Activated CD8-positive, alpha-beta memory T cell treated with anti-CD3 and anti-CD28 coated beads, Interleukin-2, amount 50 U/mL, for 48 hours (primary cell): ENCODE results near the gene PALS1.

ENCODE experiments used
- DNase-seq: peaks from one replicate; pipeline ENCODE4 v3.0.0-alpha.2; 2020

Gene PALS1

GRCh38 chr14:67241411-67242167 is at the start of gene PALS1:
TSS of gene PALS1 (plus strand) at chr14:67241435. CDS start at chr14:67279171, 37,736 bp downstream.
- DNase-seq = no peak

- no peak for DNase-seq
These were observed 49.4 kb upstream of the PALS1 start for GRCh38 chr14:67191768-67192290.

GRCh38 chr14:67192366-67192765 is 48.9 kb upstream of the PALS1 start:
- DNase-seq = no peak

- DNase-seq = no peak
These were observed 46.0 kb upstream of the PALS1 start for GRCh38 chr14:67195279-67195678.

DNA sequence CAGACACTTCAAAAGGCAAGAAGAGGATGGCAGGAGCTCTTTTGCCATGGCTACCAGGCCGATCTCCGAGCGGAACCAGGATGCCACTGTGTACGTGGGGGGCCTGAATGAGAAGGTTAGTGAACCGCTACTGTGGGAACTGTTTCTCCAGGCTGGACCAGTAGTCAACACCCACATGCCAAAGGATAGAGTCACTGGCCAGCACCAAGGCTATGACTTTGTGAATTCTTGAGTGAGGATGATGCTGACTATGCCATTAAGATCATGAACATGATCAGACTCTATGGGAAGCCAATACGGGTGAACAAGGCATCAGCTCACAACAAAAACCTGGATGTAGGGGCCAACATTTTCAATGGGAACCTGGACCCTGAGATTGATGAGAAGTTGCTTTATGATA is 42.2 kb upstream of the PALS1 start:
- no peak for DNase-seq

GRCh38 chr14:67207810-67208209 is 33.4 kb upstream of the PALS1 start:
- DNase-seq = no peak

DNA sequence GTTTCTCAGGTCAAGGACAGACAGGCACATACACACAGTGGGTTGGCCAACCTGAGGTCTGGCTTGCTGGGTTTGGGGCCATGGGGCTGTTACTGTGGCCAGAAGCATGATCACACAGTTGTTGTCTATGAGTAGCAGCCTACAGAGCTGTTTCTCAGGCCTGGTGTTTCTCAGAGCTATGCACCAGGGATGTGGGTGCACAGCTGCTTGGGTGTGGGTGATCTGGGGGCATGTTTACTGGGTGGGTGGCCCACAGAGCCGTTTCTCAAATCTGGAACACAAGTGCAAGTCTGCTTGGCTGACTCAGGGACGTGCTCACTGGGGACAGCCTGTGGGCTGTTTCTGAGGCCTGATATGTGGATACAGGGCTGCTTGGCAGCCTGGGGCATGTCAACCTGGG is 23.1 kb upstream of the PALS1 start:
- DNase-seq = no peak

DNA sequence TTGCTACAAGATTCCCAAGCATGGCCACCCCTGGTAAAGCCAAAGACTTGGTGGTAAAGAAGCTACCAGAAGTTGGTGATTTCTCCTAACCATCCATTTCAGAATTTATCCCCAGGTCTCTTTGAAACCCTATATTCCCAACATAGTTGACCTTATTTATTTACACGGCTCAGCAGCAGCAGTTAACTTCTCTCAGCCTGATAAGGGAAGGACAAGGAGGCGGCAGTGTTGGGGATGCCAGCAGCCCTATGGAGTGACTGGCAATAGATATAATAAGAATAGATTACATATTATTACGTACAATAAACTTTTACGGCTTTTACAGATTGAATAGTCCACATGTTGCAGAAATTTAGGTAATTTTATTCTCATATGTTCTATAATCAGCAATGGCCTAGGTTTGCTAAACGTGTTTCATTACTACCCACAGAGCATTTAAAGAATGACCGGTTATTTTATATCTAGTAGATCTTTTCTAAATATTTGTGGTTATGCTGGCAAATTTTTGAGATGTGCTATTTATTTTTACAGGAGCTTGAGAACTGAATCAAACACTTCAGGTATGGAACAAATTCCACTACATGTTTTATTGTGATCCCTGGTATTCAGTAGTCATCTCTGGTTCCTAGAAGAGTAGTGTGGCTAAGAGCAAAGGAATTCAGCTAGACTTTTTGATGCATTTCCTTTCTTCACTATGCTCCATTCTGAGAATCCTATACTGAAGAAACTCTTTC is 19.8 kb upstream of the PALS1 start:
- no peak for DNase-seq

- DNase-seq = no peak
These were observed 19.3 kb upstream of the PALS1 start for GRCh38 chr14:67221982-67222328.

DNA sequence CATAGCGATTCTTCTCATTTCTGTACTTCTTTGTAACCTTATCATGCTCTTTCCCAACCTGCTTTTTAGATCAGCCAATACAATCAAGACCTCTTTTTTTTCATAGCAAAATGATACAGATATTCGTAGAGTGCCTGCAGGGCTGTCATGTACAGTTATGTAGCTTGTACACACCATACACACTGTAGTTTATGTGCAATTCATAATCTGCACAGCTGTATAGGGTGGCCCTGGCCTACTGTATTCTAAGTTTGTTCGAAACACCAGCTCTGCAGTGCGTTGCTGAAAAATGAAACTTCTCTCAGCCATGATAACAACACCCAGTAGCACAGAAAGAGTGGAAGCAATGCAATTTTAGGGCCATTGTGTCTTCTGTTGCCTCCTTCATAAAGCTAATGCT is 15.7 kb upstream of the PALS1 start:
- no peak for DNase-seq

GRCh38 chr14:67228325-67228984 is 12.8 kb upstream of the PALS1 start:
- no peak for DNase-seq

DNA sequence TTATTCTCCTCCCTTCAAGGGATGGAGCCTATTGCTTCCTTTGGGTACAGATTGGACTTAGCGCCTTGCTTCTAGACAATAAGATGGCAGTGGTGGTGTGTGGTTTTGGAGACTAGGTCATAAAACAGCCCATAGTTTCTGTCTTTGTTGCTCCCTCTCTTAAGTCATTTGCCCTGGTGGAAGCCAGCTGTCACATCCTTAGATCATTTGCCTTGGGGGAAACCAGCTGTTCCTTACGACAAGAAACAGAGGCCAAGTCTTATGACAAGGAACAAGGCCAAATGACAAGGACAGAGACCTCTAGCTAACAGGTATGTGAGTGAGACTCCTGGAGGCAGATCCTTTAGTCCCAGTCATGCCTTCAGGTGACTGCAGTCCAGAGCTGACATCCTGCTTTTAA is 9.2 kb upstream of the PALS1 start:
- no peak for DNase-seq

DNA sequence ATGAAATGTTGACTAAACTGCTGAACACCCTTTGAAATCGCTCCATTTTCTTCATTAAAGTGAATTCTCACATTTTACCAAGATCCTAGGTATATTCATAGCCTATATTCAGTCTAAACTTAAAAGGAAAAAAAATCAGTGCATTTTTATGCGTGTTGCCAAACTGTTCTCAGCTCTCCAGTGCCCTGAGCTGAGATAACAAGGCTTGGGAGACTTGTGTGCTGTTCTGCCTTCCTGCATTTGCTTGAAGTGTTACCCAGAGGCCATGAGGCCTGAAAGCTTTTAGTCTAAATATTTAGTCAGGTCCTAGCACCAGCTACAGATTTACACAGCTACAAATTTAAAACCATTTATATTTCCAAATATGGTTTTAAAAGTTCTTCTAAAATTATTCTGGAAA is 8.6 kb upstream of the PALS1 start:
- no peak for DNase-seq

- DNase-seq = no peak
These were observed 3.6 kb upstream of the PALS1 start for GRCh38 chr14:67237591-67237990.

DNA sequence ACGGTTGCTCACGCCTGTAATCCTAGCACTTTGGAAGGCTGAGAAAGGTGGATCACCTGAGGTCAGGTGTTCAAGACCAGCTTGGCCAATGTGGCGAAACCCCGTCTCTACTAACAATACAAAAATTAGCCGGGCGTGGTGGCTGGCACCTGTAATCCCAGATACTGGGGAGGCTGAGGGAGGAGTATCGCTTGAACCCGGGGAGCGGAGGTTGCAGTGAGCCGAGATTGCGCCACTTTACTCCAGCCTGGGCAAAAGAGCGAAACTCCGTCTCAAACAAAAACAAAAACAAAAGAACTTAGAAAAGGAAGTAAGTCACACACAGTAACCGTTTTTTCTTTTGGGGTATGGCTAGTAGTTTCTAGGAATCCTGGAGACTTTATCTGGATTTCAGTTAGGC is 1.7 kb upstream of the PALS1 start:
- no peak for DNase-seq

DNA sequence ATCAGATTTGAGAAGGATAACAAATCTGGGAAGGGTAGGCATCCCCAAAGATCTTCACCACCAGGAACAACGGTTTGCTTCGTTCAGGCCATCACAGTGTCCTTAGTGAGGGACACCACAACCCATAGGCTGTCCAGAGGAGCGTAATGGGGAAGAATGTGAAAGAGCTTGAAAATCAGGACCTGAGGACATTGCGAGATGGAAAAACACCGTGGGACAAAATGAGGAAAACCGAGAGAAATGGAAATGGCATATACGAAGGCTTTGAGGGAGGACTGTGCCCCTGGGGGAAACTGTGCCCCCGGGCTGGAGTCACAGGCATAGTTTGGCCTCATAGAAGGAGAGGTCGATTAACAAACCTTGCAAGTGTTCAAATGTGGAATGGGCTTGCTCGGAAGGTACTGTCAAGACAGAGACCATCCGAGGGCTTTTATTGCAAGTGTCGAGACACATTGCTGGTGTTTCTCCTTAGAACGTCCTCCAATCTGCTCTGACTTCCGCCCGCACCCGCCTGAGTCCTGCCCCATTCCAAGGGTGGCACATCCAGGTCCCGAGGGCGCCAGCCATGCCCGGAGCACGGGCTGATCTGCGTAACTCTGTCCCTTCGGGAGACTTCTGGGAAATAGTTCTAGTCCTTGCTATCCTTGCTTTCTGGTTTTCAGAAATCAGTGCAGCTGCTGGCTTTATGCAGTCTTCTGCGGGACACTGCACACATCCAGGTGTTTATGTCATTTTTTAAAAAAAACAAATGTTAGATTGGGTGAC is 885 bp upstream of the PALS1 start:
- peak; percentile 68 for DNase-seq

GRCh38 chr14:67240978-67241410 is 241 bp upstream of the PALS1 start:
- peak; percentile 96 for DNase-seq

DNA sequence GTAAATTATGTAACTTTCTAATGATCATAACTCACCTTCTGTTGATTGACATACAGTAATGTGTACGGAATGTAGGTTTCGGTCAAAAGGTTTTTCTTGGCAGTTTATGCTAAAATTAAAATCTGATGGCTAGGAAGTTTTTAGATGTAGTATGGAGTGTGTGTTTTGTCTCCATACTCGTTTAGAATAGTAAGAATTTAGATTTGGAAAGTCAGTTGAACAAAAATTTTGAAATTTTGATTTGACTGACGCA is 859 bp downstream of the PALS1 start:
- no peak for DNase-seq

DNA sequence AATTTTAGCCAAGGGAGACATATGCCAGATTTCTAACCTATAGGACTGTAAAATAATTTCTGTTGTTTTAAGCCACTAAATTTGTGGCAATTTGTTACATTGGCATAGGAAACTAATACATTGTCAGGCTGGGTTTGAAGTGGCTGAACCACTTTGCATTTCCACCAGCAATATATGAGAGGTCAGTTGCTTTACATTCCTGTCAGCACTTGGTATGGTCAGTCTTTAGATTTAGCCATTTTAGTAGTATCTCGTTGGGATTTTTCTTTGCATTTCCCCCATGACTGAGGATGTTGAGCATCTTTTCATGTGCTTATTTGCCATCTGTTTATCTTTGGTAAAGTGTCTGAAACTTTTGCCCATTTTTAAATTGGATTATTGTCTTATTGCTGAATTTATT is 3.9 kb downstream of the PALS1 start:
- no peak for DNase-seq

GRCh38 chr14:67251573-67252226 is 10.5 kb downstream of the PALS1 start:
- DNase-seq = no peak

DNA sequence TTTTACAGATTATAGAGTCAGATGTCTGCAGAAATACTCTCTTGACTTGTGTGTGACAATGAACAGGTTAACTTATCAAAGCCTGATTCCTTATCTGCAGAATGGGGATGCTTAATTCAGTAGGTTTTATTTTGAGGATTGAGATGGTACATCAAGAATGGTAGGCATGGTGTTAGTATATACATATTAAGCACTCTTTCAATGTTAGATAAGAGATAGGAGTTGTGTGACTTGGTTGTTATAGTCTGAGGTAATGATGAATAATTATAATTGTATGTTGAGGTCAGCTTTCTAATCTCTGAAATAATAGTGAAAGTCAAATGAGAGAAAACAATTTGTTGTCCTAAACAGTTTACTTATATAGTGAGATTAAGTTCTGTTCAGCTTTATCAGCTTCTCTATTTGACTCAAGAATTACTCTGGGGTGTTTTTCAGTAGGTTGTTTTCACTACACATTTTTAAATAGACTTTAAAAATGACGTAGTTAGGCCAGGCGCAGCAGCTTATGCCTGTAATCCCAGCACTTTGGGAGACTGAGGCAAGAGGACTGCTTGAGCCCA is 11.9 kb downstream of the PALS1 start:
- no peak for DNase-seq

DNA sequence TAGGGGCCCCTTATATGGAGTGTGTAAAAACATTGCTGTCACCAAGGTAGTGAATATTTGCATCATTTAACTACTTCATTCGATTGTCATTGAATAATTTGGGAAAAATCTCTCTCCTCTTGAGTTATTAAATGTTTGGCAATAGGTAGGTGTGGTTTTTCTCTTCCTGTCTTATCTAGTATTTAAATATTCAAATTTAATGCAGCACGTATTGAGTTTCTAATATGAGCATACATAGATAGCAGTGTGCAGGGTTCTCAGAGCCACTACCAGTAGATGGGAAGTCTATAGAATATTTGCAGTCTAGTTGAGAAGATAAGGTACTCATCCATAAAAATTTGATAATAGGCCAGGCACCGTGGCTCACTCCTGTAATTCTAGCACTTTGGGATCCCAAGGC is 16.7 kb downstream of the PALS1 start:
- no peak for DNase-seq

DNA sequence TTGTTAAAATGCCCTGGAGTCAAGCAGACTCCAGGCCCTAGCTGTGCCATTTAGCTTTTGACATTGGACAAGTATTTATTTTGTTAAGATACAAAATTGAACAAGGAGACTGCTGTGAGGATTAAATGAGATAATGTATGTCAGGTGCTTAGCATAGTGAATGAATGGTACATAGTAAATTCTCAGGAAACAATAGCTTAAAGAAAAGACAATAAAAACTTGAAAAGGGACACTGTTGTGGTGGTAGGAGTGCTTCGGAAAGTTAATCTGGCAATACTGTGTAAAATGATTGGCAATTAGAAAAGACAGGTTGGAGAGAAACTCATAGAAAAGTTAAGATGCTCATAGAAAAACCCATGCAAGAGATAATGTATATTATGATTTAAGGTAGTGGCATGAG is 19.7 kb downstream of the PALS1 start:
- no peak for DNase-seq
